Measurements from ENCODE around the gene ANKS3. TPM values are rescaled to one million over a fixed set of nuclear protein-coding genes. Genes with fewer than 3 reads are reported as not detected.
A peak's percentile ranks its signal among the peaks of the same experiment; 100 is the strongest.

Gene ANKS3
- total and polyA plus RNA-seq, 4 donors, result 6.3 to 79.5 (median 29.2) TPM

- H3K9me3 ChIP-seq (ENCODE audit: control insufficient read depth, low read length), result no peaks in the 10 kb centered on the region
- H3K4me1 ChIP-seq (ENCODE audit: control insufficient read depth in 1 of 2, insufficient read depth in 2 of 2, low read length in 2 of 2), result no peaks in the 10 kb centered on the region
- H3K36me3 ChIP-seq (ENCODE audit: control insufficient read depth in 1 of 2, insufficient read depth in 2 of 2, low read length in 1 of 2), result peaks cover 2 to 9% of the 10 kb centered on the region in 2 donors
- no peaks in the 10 kb centered on the region for H3K27me3 ChIP-seq (ENCODE audit: control insufficient read depth in 1 of 2, insufficient read depth in 2 of 2, low read length in 1 of 2)
- intact Hi-C loops (cut with DNase I), result no loop called here
- H3K4me3 ChIP-seq (ENCODE audit: low read length in 2 of 2), result no peak overlapping the region
- WGBS, 2 donors, result 79 to 81% methylated on average over 26 of the region's 26 CpGs
- peak in 1 of 2 donors; percentile 62 for DNase-seq
- ATAC-seq (ENCODE audit: low FRiP score), result peak; percentile 23
- no peak overlapping the region for H3K27ac ChIP-seq (ENCODE audit: low read depth in 1 of 2, low read length in 2 of 2)
Measured at GRCh38 chr16:4664538-4665418, 69.3 kb downstream of the ANKS3 start.

GRCh38 chr16:4663777-4664465 is 70.2 kb downstream of the ANKS3 start:
- WGBS, 2 donors, result 87 to 90% methylated on average over 24 to 25 of the region's 25 CpGs
- H3K9me3 ChIP-seq (ENCODE audit: control insufficient read depth, low read length), result no peaks in the 10 kb centered on the region
- DNase-seq (peak in 1 of 2 donors; percentile 90), ATAC-seq (ENCODE audit: low FRiP score) (no peak)
- peaks cover 0 to 9% of the 10 kb centered on the region in 2 donors for H3K36me3 ChIP-seq (ENCODE audit: control insufficient read depth in 1 of 2, insufficient read depth in 2 of 2, low read length in 1 of 2)
- no peak overlapping the region for H3K27ac ChIP-seq (ENCODE audit: low read depth in 1 of 2, low read length in 2 of 2)
- no peaks in the 10 kb centered on the region for H3K27me3 ChIP-seq (ENCODE audit: control insufficient read depth in 1 of 2, insufficient read depth in 2 of 2, low read length in 1 of 2)
- H3K4me3 ChIP-seq (ENCODE audit: low read length in 2 of 2), result no peak overlapping the region
- intact Hi-C loops (cut with DNase I), result no loop called here
- no peaks in the 10 kb centered on the region for H3K4me1 ChIP-seq (ENCODE audit: control insufficient read depth in 1 of 2, insufficient read depth in 2 of 2, low read length in 2 of 2)

- H3K36me3 ChIP-seq (ENCODE audit: control insufficient read depth in 1 of 2, insufficient read depth in 2 of 2, low read length in 1 of 2), result peaks cover 0 to 7% of the 10 kb centered on the region in 2 donors
- H3K27ac ChIP-seq (ENCODE audit: low read depth in 1 of 2, low read length in 2 of 2), result no peak overlapping the region
- 81 to 84% methylated on average over 5 of the region's 5 CpGs for WGBS, 2 donors
- intact Hi-C loops (cut with DNase I), result no loop called here
- ATAC-seq (ENCODE audit: low FRiP score), result no peak
- no peak overlapping the region for H3K4me3 ChIP-seq (ENCODE audit: low read length in 2 of 2)
- no peaks in the 10 kb centered on the region for H3K27me3 ChIP-seq (ENCODE audit: control insufficient read depth in 1 of 2, insufficient read depth in 2 of 2, low read length in 1 of 2)
- no peaks in the 10 kb centered on the region for H3K4me1 ChIP-seq (ENCODE audit: control insufficient read depth in 1 of 2, insufficient read depth in 2 of 2, low read length in 2 of 2)
- no peaks in the 10 kb centered on the region for H3K9me3 ChIP-seq (ENCODE audit: control insufficient read depth, low read length)
- no peak for DNase-seq
Measured at GRCh38 chr16:4663465-4663776, 70.7 kb downstream of the ANKS3 start.

GRCh38 chr16:4661661-4662060 is 72.4 kb downstream of the ANKS3 start:
- H3K9me3 ChIP-seq (ENCODE audit: control insufficient read depth, low read length), result no peaks in the 10 kb centered on the region
- intact Hi-C loops (cut with DNase I), result no loop called here
- no peak overlapping the region for H3K27ac ChIP-seq (ENCODE audit: low read depth in 1 of 2, low read length in 2 of 2)
- H3K4me3 ChIP-seq (ENCODE audit: low read length in 2 of 2), result no peak overlapping the region
- peaks cover 0 to 3% of the 10 kb centered on the region in 2 donors for H3K36me3 ChIP-seq (ENCODE audit: control insufficient read depth in 1 of 2, insufficient read depth in 2 of 2, low read length in 1 of 2)
- DNase-seq, result no peak
- ATAC-seq (ENCODE audit: low FRiP score), result no peak
- no peaks in the 10 kb centered on the region for H3K4me1 ChIP-seq (ENCODE audit: control insufficient read depth in 1 of 2, insufficient read depth in 2 of 2, low read length in 2 of 2)
- no peaks in the 10 kb centered on the region for H3K27me3 ChIP-seq (ENCODE audit: control insufficient read depth in 1 of 2, insufficient read depth in 2 of 2, low read length in 1 of 2)
- 83 to 86% methylated on average over 11 of the region's 11 CpGs for WGBS, 2 donors

- peak in 1 of 2 donors; percentile 73 for DNase-seq
- WGBS, 2 donors, result 44 to 48% methylated on average over 18 of the region's 18 CpGs
Measured at GRCh38 chr16:4660454-4661007, 73.5 kb downstream of the ANKS3 start.

GRCh38 chr16:4659363-4660353 is 74.4 kb downstream of the ANKS3 start:
- ATAC-seq (ENCODE audit: low FRiP score) (no peak), DNase-seq (no peak)
- 90 to 91% methylated on average over 29 of the region's 29 CpGs for WGBS, 2 donors
- H3K4me1 ChIP-seq (ENCODE audit: control insufficient read depth in 1 of 2, insufficient read depth in 2 of 2, low read length in 2 of 2), result no peaks in the 10 kb centered on the region
- no peaks in the 10 kb centered on the region for H3K36me3 ChIP-seq (ENCODE audit: control insufficient read depth in 1 of 2, insufficient read depth in 2 of 2, low read length in 1 of 2)
- H3K27me3 ChIP-seq (ENCODE audit: control insufficient read depth in 1 of 2, insufficient read depth in 2 of 2, low read length in 1 of 2), result no peaks in the 10 kb centered on the region
- intact Hi-C loops (cut with DNase I), result loop anchor here in 1 of 2 donors (10.0 kb wide), 1 partner anchor 55 kb away; no protein-coding TSS in a partner anchor
- no peak overlapping the region for H3K27ac ChIP-seq (ENCODE audit: low read depth in 1 of 2, low read length in 2 of 2)
- H3K4me3 ChIP-seq (ENCODE audit: low read length in 2 of 2), result no peak overlapping the region
- no peaks in the 10 kb centered on the region for H3K9me3 ChIP-seq (ENCODE audit: control insufficient read depth, low read length)

More at GRCh38 chr16:4660454-4661007, 73.5 kb downstream of the ANKS3 start:
- Histone ChIP-seq H3K27ac (ENCODE audit: low read depth in 1 of 2, low read length in 2 of 2) (no peak overlapping the region), H3K4me1 (ENCODE audit: control insufficient read depth in 1 of 2, insufficient read depth in 2 of 2, low read length in 2 of 2) (no peaks in the 10 kb centered on the region), H3K4me3 (ENCODE audit: low read length in 2 of 2) (no peak overlapping the region), H3K27me3 (ENCODE audit: control insufficient read depth in 1 of 2, insufficient read depth in 2 of 2, low read length in 1 of 2) (no peaks in the 10 kb centered on the region), H3K36me3 (ENCODE audit: control insufficient read depth in 1 of 2, insufficient read depth in 2 of 2, low read length in 1 of 2) (no peaks in the 10 kb centered on the region), H3K9me3 (ENCODE audit: control insufficient read depth, low read length) (no peaks in the 10 kb centered on the region)
- no peak for ATAC-seq (ENCODE audit: low FRiP score)
- intact Hi-C loops (cut with DNase I), result no loop called here

- no peak overlapping the region for H3K27ac ChIP-seq (ENCODE audit: low read depth in 1 of 2, low read length in 2 of 2)
- H3K9me3 ChIP-seq (ENCODE audit: control insufficient read depth, low read length), result no peaks in the 10 kb centered on the region
- H3K36me3 ChIP-seq (ENCODE audit: control insufficient read depth in 1 of 2, insufficient read depth in 2 of 2, low read length in 1 of 2), result no peaks in the 10 kb centered on the region
- H3K4me1 ChIP-seq (ENCODE audit: control insufficient read depth in 1 of 2, insufficient read depth in 2 of 2, low read length in 2 of 2), result no peaks in the 10 kb centered on the region
- DNase-seq, result no peak
- H3K27me3 ChIP-seq (ENCODE audit: control insufficient read depth in 1 of 2, insufficient read depth in 2 of 2, low read length in 1 of 2), result no peaks in the 10 kb centered on the region
- intact Hi-C loops (cut with DNase I), result loop anchor here in 1 of 2 donors (10.0 kb wide), 1 partner anchor 58 kb away; no protein-coding TSS in a partner anchor
- H3K4me3 ChIP-seq (ENCODE audit: low read length in 2 of 2), result no peak overlapping the region
- WGBS, 2 donors, result 91 to 93% methylated on average over 25 of the region's 25 CpGs
- ATAC-seq (ENCODE audit: low FRiP score), result no peak
Measured at GRCh38 chr16:4656695-4657686, 77.1 kb downstream of the ANKS3 start.
